Activated CD8-positive, alpha-beta T cell treated with anti-CD3 and anti-CD28 coated beads for 36 hours (primary cell): ENCODE measurements around the gene GAPDH. TPM values are rescaled to one million over a fixed set of nuclear protein-coding genes. Genes with fewer than 3 reads are reported as not detected.

Experiments
- ATAC-seq: fragments of 200-7000 bp; cut with Tn5 transposase; one replicate; pipeline ENCODE4 v1.10.0; 2021; ENCODE audit warnings: mild to moderate bottlenecking, moderate library complexity
- CTCF ChIA-PET: fragments of 350-600 bp; sonication (Branson Sonifier 250); formaldehyde crosslinking; loops from one replicate; lab custom pipeline; 2021; ENCODE audit warnings: antibody characterized with exemption; lab: Charles Lee
- POLR2A ChIA-PET: fragments of 350-600 bp; sonication (Branson Sonifier 250); formaldehyde crosslinking; loops from one replicate; lab custom pipeline; 2021; ENCODE audit warnings: antibody characterized with exemption; lab: Charles Lee
- DNase-seq: peaks from one replicate; pipeline ENCODE4 v3.0.0-alpha.2; 2020
- H3K27ac Mint-ChIP-seq: one replicate; pipeline ENCODE4 v1.8.0; 2021; ENCODE audit warnings: mild to moderate bottlenecking, mixed read lengths
- H3K27me3 Mint-ChIP-seq: one replicate; pipeline ENCODE4 v1.8.0; 2021; ENCODE audit warnings: mixed read lengths
- H3K36me3 Mint-ChIP-seq: one replicate; pipeline ENCODE4 v1.8.0; 2021; ENCODE audit warnings: low read depth, mixed read lengths
- H3K4me1 Mint-ChIP-seq: one replicate; pipeline ENCODE4 v1.8.0; 2021; ENCODE audit warnings: low read depth, mixed read lengths
- H3K4me3 Mint-ChIP-seq: one replicate; pipeline ENCODE4 v1.8.0; 2021; ENCODE audit warnings: mild to moderate bottlenecking, moderate library complexity, mixed read lengths
- H3K9me3 Mint-ChIP-seq: one replicate; pipeline ENCODE4 v1.8.0; 2021; ENCODE audit warnings: mixed read lengths
- CTCF ChIP-seq: fragments of 200-600 bp; IDR thresholded peaks from one replicate; pipeline ENCODE4 v1.8.0; 2022; ENCODE audit warnings: antibody characterized with exemption, mild to moderate bottlenecking
- intact Hi-C: fragments of 100-400 bp; cut with micrococcal nuclease; formaldehyde crosslinking; loops from one replicate; pipeline ENCODE4 v1.10.0; 2022
- total RNA-seq, 2 experiments: library from RNA; stranded (reverse); gene quantifications; one replicate each; pipeline ENCODE4 v1.2.3, GENCODE V29; 2021

The GAPDH gene
- total RNA-seq, 2 experiments from 2014 or later = 9,109 to 9,234 TPM

- POLR2A ChIA-PET = interaction anchor here (0.9 kb wide), 1 partner anchor 9 kb away, joined by 3 read pairs; no protein-coding TSS in a partner anchor
Observed at GRCh38 chr12:6507102-6507998, 27.0 kb upstream of the GAPDH start.

GRCh38 chr12:6508087-6508486 lies 26.2 kb upstream of the GAPDH start:
- ATAC-seq = no peak
- Mint-ChIP-seq H3K36me3 (peaks cover 49% of the 10 kb centered on the region), H3K27me3 (no peaks in the 10 kb centered on the region), H3K4me3 (no peak overlapping the region), H3K4me1 (peaks cover 11% of the 10 kb centered on the region), H3K27ac (no peak overlapping the region), H3K9me3 (no peaks in the 10 kb centered on the region)
- CTCF ChIA-PET = interaction anchor here (0.9 to 1.6 kb wide), 2 partner anchors 47 to 84 kb away, joined by 3 to 4 read pairs; no protein-coding TSS in a partner anchor
- no peak for TF ChIP-seq CTCF
- intact Hi-C loops = no loop called here
- DNase-seq = no peak
- POLR2A ChIA-PET = no interaction called here

More at GRCh38 chr12:6507102-6507998, 27.0 kb upstream of the GAPDH start:
- H3K4me3 Mint-ChIP-seq = no peak overlapping the region
- intact Hi-C loops = no loop called here
- H3K36me3 Mint-ChIP-seq = peaks cover 41% of the 10 kb centered on the region
- no peak for DNase-seq
- H3K9me3 Mint-ChIP-seq = no peaks in the 10 kb centered on the region
- no peak overlapping the region for H3K27ac Mint-ChIP-seq
- CTCF ChIA-PET = interaction anchor here (0.9 to 1.6 kb wide), 2 partner anchors 46 to 84 kb away, joined by 3 to 4 read pairs; no protein-coding TSS in a partner anchor
- TF ChIP-seq CTCF = no peak
- no peak for ATAC-seq
- H3K27me3 Mint-ChIP-seq = no peaks in the 10 kb centered on the region
- H3K4me1 Mint-ChIP-seq = peaks cover 11% of the 10 kb centered on the region

- no peak for ATAC-seq
Observed at GRCh38 chr12:6520186-6520585, 14.1 kb upstream of the GAPDH start.

GRCh38 chr12:6522193-6522592 lies 12.1 kb upstream of the GAPDH start:
- H3K9me3 Mint-ChIP-seq = no peaks in the 10 kb centered on the region
- ChIA-PET POLR2A (interaction anchor here (0.6 to 4.1 kb wide), 5 partner anchors 10 to 1439 kb away, joined by 3 to 13 read pairs (median 3); partner anchors contain the start of gene GAPDH), CTCF (no interaction called here)
- H3K4me3 Mint-ChIP-seq = no peak overlapping the region
- intact Hi-C loops = no loop called here
- TF ChIP-seq CTCF = no peak
- no peaks in the 10 kb centered on the region for H3K27me3 Mint-ChIP-seq
- no peak for ATAC-seq
- peaks cover 71% of the 10 kb centered on the region for H3K36me3 Mint-ChIP-seq
- no peak for DNase-seq
- H3K4me1 Mint-ChIP-seq = no peaks in the 10 kb centered on the region
- no peak overlapping the region for H3K27ac Mint-ChIP-seq

More at GRCh38 chr12:6520186-6520585, 14.1 kb upstream of the GAPDH start:
- H3K36me3 Mint-ChIP-seq = peaks cover 66% of the 10 kb centered on the region
- no peak overlapping the region for H3K4me3 Mint-ChIP-seq
- H3K4me1 Mint-ChIP-seq = no peaks in the 10 kb centered on the region
- no peaks in the 10 kb centered on the region for H3K9me3 Mint-ChIP-seq
- DNase-seq = no peak
- intact Hi-C loops = no loop called here
- no peak for TF ChIP-seq CTCF
- H3K27ac Mint-ChIP-seq = peak overlapping the region; percentile 10
- CTCF ChIA-PET = no interaction called here
- POLR2A ChIA-PET = interaction anchor here (1.1 to 4.1 kb wide), 3 partner anchors 8 to 19 kb away, joined by 3 to 13 read pairs (median 4); no protein-coding TSS in a partner anchor
- H3K27me3 Mint-ChIP-seq = no peaks in the 10 kb centered on the region
